Measurements from ENCODE around the gene FLT3. TPM values are rescaled to one million over a fixed set of nuclear protein-coding genes. Genes with fewer than 3 reads are reported as not detected.
A peak's percentile ranks its signal among the peaks of the same experiment; 100 is the strongest.

FLT3 gene
- total RNA-seq (2016; rRNA removed; fragmentation: Illumina TruSeq; extraction: Trizol) (not detected in 2 replicates), polyA plus RNA-seq (2011; rRNA removed) (not detected in 2 replicates), polyA minus RNA-seq (2011; rRNA and poly(A)+ RNA removed; ENCODE audit: low replicate concordance) (not detected in 2 replicates), Bru-seq, nascent RNA (percentile 4 among the genes with signal in this experiment), BruChase-seq, experiment 1, labeled RNA remaining after a 6-hour chase (percentile 3 among the genes with signal in this experiment), BruChase-seq, experiment 2, labeled RNA remaining after a 2-hour chase (percentile 4 among the genes with signal in this experiment)
- not detected in 2 replicates for total RNA-seq (2016; cell fraction: cytosol; rRNA removed; fragmentation: Illumina TruSeq; extraction: Trizol; ENCODE audit: low read depth)
- total RNA-seq (2016; cell fraction: insoluble cytoplasmic fraction; rRNA removed; fragmentation: Illumina TruSeq; extraction: Trizol) = not detected in 2 replicates
- total RNA-seq (2016; cell fraction: membrane; rRNA removed; fragmentation: Illumina TruSeq; extraction: Trizol) = not detected in 2 replicates
- total RNA-seq (2016; cell fraction: nucleus; rRNA removed; fragmentation: Illumina TruSeq; extraction: Trizol) = not detected in 2 replicates
- not detected in 2 replicates for polyA plus RNA-seq (2011; cell fraction: cytosol; rRNA removed)
- not detected in 2 replicates for polyA plus RNA-seq (2011; cell fraction: nucleus; rRNA removed)
- not detected in 2 replicates for polyA plus RNA-seq (2012)
- not detected in 2 replicates for polyA plus RNA-seq (2016; cell fraction: cytosol; fragmentation: Illumina TruSeq; extraction: Trizol; ENCODE audit: low read depth)
- not detected in 2 replicates for polyA plus RNA-seq (2016; cell fraction: insoluble cytoplasmic fraction; fragmentation: Illumina TruSeq; extraction: Trizol; ENCODE audit: low read depth)
- polyA plus RNA-seq (2016; cell fraction: membrane; fragmentation: Illumina TruSeq; extraction: Trizol; ENCODE audit: low read depth) = not detected in 2 replicates
- polyA plus RNA-seq (2016; cell fraction: nucleus; fragmentation: Illumina TruSeq; extraction: Trizol; ENCODE audit: insufficient read depth, low read depth) = not detected in 2 replicates
- not detected in 2 replicates for polyA minus RNA-seq (2011; cell fraction: cytosol; rRNA and poly(A)+ RNA removed)
- not detected in 2 replicates for polyA minus RNA-seq (2011; cell fraction: nucleus; rRNA and poly(A)+ RNA removed)
- long read RNA-seq, experiment 1 = 0 reads
- long read RNA-seq, experiment 2 = 0 reads

GRCh38 chr13:28100150-28101121 lies at the start of gene FLT3:
Gene FLT3 (minus strand): TSS chr13:28100576. CDS start chr13:28100510, 66 bp downstream.
- Histone ChIP-seq H2AFZ (ENCODE audit: low read length) (no peak within 1 kb of the TSS), H3K4me3 (replicated peaks in 1 of 3; ENCODE audit: insufficient read depth in 1 of 3, low read depth in 2 of 3, low read length in 3 of 3) (peak within 1 kb of the TSS; percentile 9 to 58 (median 34); a peak in 4 of 6 replicates), H3K36me3 (replicated peaks in 1 of 2; ENCODE audit: control insufficient read depth in 1 of 2, insufficient read depth in 2 of 2, low read length in 2 of 2) (no peaks in the 10 kb centered on the region), H3K79me2 (ENCODE audit: insufficient read depth, low read length) (no peaks in the 10 kb centered on the region), H3K27ac (ENCODE audit: extremely low read length, insufficient read depth, low read length) (no peak within 1 kb of the TSS), H3K9ac (ENCODE audit: insufficient read depth, low read depth, low read length) (no peak within 1 kb of the TSS), H3K4me2 (ENCODE audit: low read depth, low read length) (peak within 1 kb of the TSS; percentile 53), H3K9me3 (ENCODE audit: low read length) (no peaks in the 10 kb centered on the region), H4K20me1 (ENCODE audit: insufficient read depth, low read length) (no peaks in the 10 kb centered on the region), H3K4me1 (ENCODE audit: insufficient read depth, low read length) (no peaks in the 10 kb centered on the region; the same call in 1 of the 2 replicates), H3K27me3 (ENCODE audit: control insufficient read depth in 1 of 2, insufficient read depth in 2 of 2, low read length in 2 of 2) (peaks cover 7 to 46% of the 10 kb centered on the region in 2 experiments; a peak in 4 of 5 replicates)
- no TSS peak for BruUV-seq (replicated peaks)
- FAIRE-seq (no peak), ATAC-seq (peak; percentile 79), DNase-seq (ENCODE audit: low spot score) (no peak)
- ChIA-PET CTCF (ENCODE audit: low intra/inter-chr PET ratio, low total read pairs) (no interaction called here), POLR2A (no interaction called here)
- WGBS (ENCODE audit: low lambda C conversion rate) = 11% methylated on average over 34 of the region's 106 CpGs
- in situ Hi-C loops (cut with HindIII; ENCODE audit: extremely low pct_ligation_motif_present, low pct_unique_long_range_greater_than_20kb) (no loop called here), intact Hi-C loops (cut with micrococcal nuclease; ENCODE audit: unreplicated experiment) (no loop called here)
- TF ChIP-seq EZH2 (conservative IDR thresholded peaks at IDR 0.05; ENCODE audit: low read depth, low read length) (peak; percentile 46; the same call in 1 of the 2 replicates), ZNF292 (CRISPR knock-in tag; IDR thresholded peaks at IDR 0.05; ENCODE audit: borderline replicate concordance, low read depth) (no peak), ZNF687 (CRISPR knock-in tag; IDR thresholded peaks at IDR 0.05) (peak; percentile 46; the same call in 1 of the 2 replicates), ARID2 (CRISPR knock-in tag; IDR thresholded peaks at IDR 0.05; ENCODE audit: borderline replicate concordance) (no peak), ZNF703 (CRISPR knock-in tag; IDR thresholded peaks at IDR 0.05; ENCODE audit: borderline replicate concordance) (no peak), NFIB (CRISPR knock-in tag; IDR thresholded peaks at IDR 0.05; ENCODE audit: borderline replicate concordance) (no peak), ZSCAN31 (CRISPR knock-in tag; IDR thresholded peaks at IDR 0.05; ENCODE audit: low read depth) (no peak), KDM5B (CRISPR knock-in tag; IDR thresholded peaks at IDR 0.05; ENCODE audit: borderline replicate concordance) (no peak), THAP7 (CRISPR knock-in tag; IDR thresholded peaks at IDR 0.05) (no peak), MTA1 (CRISPR knock-in tag; IDR thresholded peaks at IDR 0.05; ENCODE audit: borderline replicate concordance) (peak; percentile 27; the same call in 1 of the 2 replicates), ZNF138 (CRISPR knock-in tag; IDR thresholded peaks at IDR 0.05; ENCODE audit: low read depth) (no peak), ZNF468 (CRISPR knock-in tag; IDR thresholded peaks at IDR 0.05) (no peak)
